NCI-H2029 treated with DMSO at 0.1 percent for 48 hours (cell line): ENCODE data around the gene ZNF311.
A peak's percentile ranks its signal among the peaks of the same experiment; 100 is the strongest.

ENCODE experiments used
- DNase-seq: peaks from one replicate; lab custom pipeline; 2025; lab: John Stamatoyannopoulos, UW

The ZNF311 gene

GRCh38 chr6:29005183-29005885, at the start of gene ZNF311:
Gene ZNF311, minus strand, starts transcription at chr6:29005315. Its CDS starts 1,361 bp downstream, at chr6:29003954.
- DNase-seq, result no peak

- no peak for DNase-seq
Measured at GRCh38 chr6:29051680-29052079, 46.6 kb upstream of the ZNF311 start.

- DNase-seq, result no peak
Measured at GRCh38 chr6:29045075-29045474, 40.0 kb upstream of the ZNF311 start, which contains the start of gene OR2W1. Gene OR2W1, minus strand, starts transcription at chr6:29045175. Its CDS starts 0 bp downstream, at chr6:29045175.

GRCh38 chr6:29035951-29036350, 30.8 kb upstream of the ZNF311 start:
- no peak for DNase-seq

- no peak for DNase-seq
Measured at GRCh38 chr6:29028821-29029220, 23.7 kb upstream of the ZNF311 start.

- no peak for DNase-seq
Measured at GRCh38 chr6:29025927-29026585, 20.9 kb upstream of the ZNF311 start.

- no peak for DNase-seq
Measured at GRCh38 chr6:29021434-29021833, 16.3 kb upstream of the ZNF311 start.

- no peak for DNase-seq
Measured at GRCh38 chr6:29019629-29020028, 14.5 kb upstream of the ZNF311 start.

- no peak for DNase-seq
Measured at GRCh38 chr6:29017428-29017802, 12.3 kb upstream of the ZNF311 start.

- DNase-seq, result peak; percentile 70
Measured at GRCh38 chr6:29016559-29017427, 11.7 kb upstream of the ZNF311 start.

- DNase-seq, result no peak
Measured at GRCh38 chr6:29014729-29015608, 9.9 kb upstream of the ZNF311 start.

GRCh38 chr6:29011276-29011734, 6.2 kb upstream of the ZNF311 start:
- DNase-seq, result no peak

- DNase-seq, result no peak
Measured at GRCh38 chr6:29009358-29009757, 4.2 kb upstream of the ZNF311 start.

GRCh38 chr6:29008089-29008488, 3.0 kb upstream of the ZNF311 start:
- DNase-seq, result no peak

GRCh38 chr6:28996844-28997510, 8.1 kb downstream of the ZNF311 start:
- no peak for DNase-seq

- no peak for DNase-seq
Measured at GRCh38 chr6:28995093-28995650, 9.9 kb downstream of the ZNF311 start.

- no peak for DNase-seq
Measured at GRCh38 chr6:28988536-28989311, 16.4 kb downstream of the ZNF311 start.

- peak; percentile 91 for DNase-seq
Measured at GRCh38 chr6:28985462-28986164, 19.5 kb downstream of the ZNF311 start.

GRCh38 chr6:28983838-28984237, 21.3 kb downstream of the ZNF311 start:
- no peak for DNase-seq
